ENCODE measurements around the gene ORAI3. TPM values are rescaled to one million over a fixed set of nuclear protein-coding genes. Genes with fewer than 3 reads are reported as not detected.

The ORAI3 gene
- total RNA-seq, 6 experiments from 2014 or later, result 27.7 to 56.6 (median 31.6) TPM

GRCh38 chr16:31003744-31004143, 54.9 kb downstream of the ORAI3 start:
- Histone ChIP-seq H3K27ac (no peak overlapping the region), H3K9me3 (no peaks in the 10 kb centered on the region), H3K36me3 (no peaks in the 10 kb centered on the region), H3K4me1 (peaks cover 0 to 29% (median 11%) of the 10 kb centered on the region in 4 donors), H3K27me3 (no peaks in the 10 kb centered on the region), H3K4me3 (no peak overlapping the region)
- WGBS (ENCODE audit: insufficient coverage, low coverage, low lambda C conversion rate, missing lambda C conversion rate), result 86% methylated on average over 5 of the region's 6 CpGs
- DNase-seq (no peak), ATAC-seq (no peak)
- TF ChIP-seq, protein P1, sequence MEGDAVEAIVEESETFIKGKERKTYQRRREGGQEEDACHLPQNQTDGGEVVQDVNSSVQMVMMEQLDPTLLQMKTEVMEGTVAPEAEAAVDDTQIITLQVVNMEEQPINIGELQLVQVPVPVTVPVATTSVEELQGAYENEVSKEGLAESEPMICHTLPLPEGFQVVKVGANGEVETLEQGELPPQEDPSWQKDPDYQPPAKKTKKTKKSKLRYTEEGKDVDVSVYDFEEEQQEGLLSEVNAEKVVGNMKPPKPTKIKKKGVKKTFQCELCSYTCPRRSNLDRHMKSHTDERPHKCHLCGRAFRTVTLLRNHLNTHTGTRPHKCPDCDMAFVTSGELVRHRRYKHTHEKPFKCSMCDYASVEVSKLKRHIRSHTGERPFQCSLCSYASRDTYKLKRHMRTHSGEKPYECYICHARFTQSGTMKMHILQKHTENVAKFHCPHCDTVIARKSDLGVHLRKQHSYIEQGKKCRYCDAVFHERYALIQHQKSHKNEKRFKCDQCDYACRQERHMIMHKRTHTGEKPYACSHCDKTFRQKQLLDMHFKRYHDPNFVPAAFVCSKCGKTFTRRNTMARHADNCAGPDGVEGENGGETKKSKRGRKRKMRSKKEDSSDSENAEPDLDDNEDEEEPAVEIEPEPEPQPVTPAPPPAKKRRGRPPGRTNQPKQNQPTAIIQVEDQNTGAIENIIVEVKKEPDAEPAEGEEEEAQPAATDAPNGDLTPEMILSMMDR (IDR thresholded peaks at IDR 0.05), result no peak
- no peak for TF ChIP-seq POLR2A (IDR thresholded peaks at IDR 0.05)
- intact Hi-C loops (cut with DNase I), result no loop called here

Small RNA genes within 50 kb of the gene (small RNA-seq; reads per million reads assigned to genes)
- gene AC135048.1, result 0 reads per million in 2 experiments

Other genes starting within 250 kb of the ORAI3 start
- 10 to 100 TPM; 12.1 to 31.3 (median 22.6) TPM for gene SRCAP, start 249.9 kb upstream of the ORAI3 start, total RNA-seq
- gene PHKG2, start 200.6 kb upstream of the ORAI3 start, total RNA-seq, result 10 to 100 TPM; 17.1 to 22.1 (median 18.4) TPM
- gene CFAP119, start 187.0 kb upstream of the ORAI3 start, total RNA-seq, result 1 to 10 TPM in 1 of 6 experiments, under 1 TPM in 4, not detected in 1; 0.19 to 1.8 (median 0.29) TPM
- gene RNF40, start 186.7 kb upstream of the ORAI3 start, total RNA-seq, result 10 to 100 TPM; 34.3 to 56.8 (median 46.7) TPM
- gene ZNF629, start 161.9 kb upstream of the ORAI3 start, total RNA-seq, result 1 to 10 TPM; 3.7 to 4.8 (median 4.3) TPM
- gene BCL7C, start 55.0 kb upstream of the ORAI3 start, total RNA-seq, result 10 to 100 TPM in 2 of 6 experiments, 1 to 10 TPM in 4; 5.9 to 14.3 (median 7.9) TPM
- under 1 TPM in 4 of 6 experiments, not detected in 2; 0.13 to 0.74 (median 0.43) TPM for gene CTF1, start 52.5 kb upstream of the ORAI3 start, total RNA-seq
- gene FBXL19, start 25.5 kb upstream of the ORAI3 start, total RNA-seq, result 1 to 10 TPM; 2.8 to 8.0 (median 3.4) TPM
- 1 to 10 TPM; 3.7 to 7.4 (median 6.9) TPM for gene SETD1A, start 8.7 kb downstream of the ORAI3 start, total RNA-seq
- gene HSD3B7, start 36.1 kb downstream of the ORAI3 start, total RNA-seq, result 100 to 1,000 TPM in 3 of 6 experiments, 10 to 100 TPM in 3; 54.6 to 219 (median 86.9) TPM
- gene STX1B, start 61.6 kb downstream of the ORAI3 start, total RNA-seq, result 1 to 10 TPM in 4 of 6 experiments, under 1 TPM in 2; 0.61 to 4.5 (median 2.6) TPM
- gene STX4, start 84.5 kb downstream of the ORAI3 start, total RNA-seq, result 10 to 100 TPM; 18.8 to 52.8 (median 23.6) TPM
- gene ZNF668, start 125.2 kb downstream of the ORAI3 start, total RNA-seq, result 1 to 10 TPM; 2.0 to 4.6 (median 3.5) TPM
- 1 to 10 TPM; 4.2 to 5.0 (median 4.5) TPM for gene ZNF646, start 125.4 kb downstream of the ORAI3 start, total RNA-seq
- gene PRSS53, start 139.9 kb downstream of the ORAI3 start, total RNA-seq, result 10 to 100 TPM in 1 of 6 experiments, 1 to 10 TPM in 5; 2.3 to 14.8 (median 3.9) TPM
- 100 to 1,000 TPM; 102 to 297 (median 199) TPM for gene VKORC1, start 145.7 kb downstream of the ORAI3 start, total RNA-seq
- gene BCKDK, start 159.3 kb downstream of the ORAI3 start, total RNA-seq, result 10 to 100 TPM; 34.8 to 61.5 (median 41.8) TPM
- gene KAT8, start 168.6 kb downstream of the ORAI3 start, total RNA-seq, result 10 to 100 TPM; 20.4 to 29.9 (median 25.2) TPM
- gene PRSS8, start 186.7 kb downstream of the ORAI3 start, total RNA-seq, result 10 to 100 TPM in 4 of 6 experiments, 1 to 10 TPM in 2; 5.6 to 20.0 (median 13.1) TPM
- 1 to 10 TPM in 3 of 6 experiments, under 1 TPM in 3; 0.25 to 1.6 (median 1.0) TPM for gene PRSS36, start 201.0 kb downstream of the ORAI3 start, total RNA-seq
- 10 to 100 TPM; 18.7 to 69.7 (median 40.4) TPM for gene FUS, start 231.1 kb downstream of the ORAI3 start, total RNA-seq